ENCODE results near the gene GTPBP4. TPM values are rescaled to one million over a fixed set of nuclear protein-coding genes. Genes with fewer than 3 reads are reported as not detected.

Gene GTPBP4
- total RNA-seq, 2 experiments from 2014 or later: 50.3 to 53.7 TPM

- intact Hi-C loops (cut with DNase I, micrococcal nuclease): no loop called here
- H3K4me3 ChIP-seq (ENCODE audit: low read length): no peak overlapping the region
- no peaks in the 10 kb centered on the region for H3K4me1 Mint-ChIP-seq (ENCODE audit: low read depth)
- H3K27ac Mint-ChIP-seq: no peak overlapping the region
- CTCF ChIA-PET: no interaction called here
- POLR2A ChIA-PET: no interaction called here
- TF ChIP-seq CTCF (IDR thresholded peaks at IDR 0.05): no peak
- H3K27ac ChIP-seq (ENCODE audit: low read depth in 1 of 2, low read length in 2 of 2): no peak overlapping the region
- H3K9me3 Mint-ChIP-seq: peaks cover 6% of the 10 kb centered on the region
- peaks cover 11% of the 10 kb centered on the region for H3K36me3 Mint-ChIP-seq (ENCODE audit: low read depth)
- no peak overlapping the region for H3K4me3 Mint-ChIP-seq
- peaks cover 8% of the 10 kb centered on the region for H3K27me3 Mint-ChIP-seq
- H3K4me1 ChIP-seq (ENCODE audit: insufficient read depth, low read length): no peaks in the 10 kb centered on the region
- H3K9me3 ChIP-seq (ENCODE audit: control insufficient read depth in 1 of 2, insufficient read depth in 1 of 2, low read length in 2 of 2): peaks cover 12 to 17% of the 10 kb centered on the region in 2 experiments
- H3K36me3 ChIP-seq (ENCODE audit: insufficient read depth, low read length): no peaks in the 10 kb centered on the region
- no peaks in the 10 kb centered on the region for H3K27me3 ChIP-seq (ENCODE audit: control insufficient read depth in 1 of 2, insufficient read depth in 2 of 2, low read length in 2 of 2)
- DNase-seq: no peak
- no peak for ATAC-seq (ENCODE audit: poor library complexity)
Measured at GRCh38 chr10:974038-974784, 14.0 kb upstream of the GTPBP4 start.

GRCh38 chr10:974785-975074 is 13.5 kb upstream of the GTPBP4 start:
- H3K27me3 ChIP-seq (ENCODE audit: control insufficient read depth in 1 of 2, insufficient read depth in 2 of 2, low read length in 2 of 2): no peaks in the 10 kb centered on the region
- Mint-ChIP-seq H3K36me3 (ENCODE audit: low read depth) (peaks cover 16% of the 10 kb centered on the region), H3K9me3 (peaks cover 6% of the 10 kb centered on the region), H3K27ac (no peak overlapping the region), H3K27me3 (peaks cover 7% of the 10 kb centered on the region), H3K4me3 (no peak overlapping the region), H3K4me1 (ENCODE audit: low read depth) (no peaks in the 10 kb centered on the region)
- H3K4me1 ChIP-seq (ENCODE audit: insufficient read depth, low read length): no peaks in the 10 kb centered on the region
- no peak for TF ChIP-seq CTCF (IDR thresholded peaks at IDR 0.05)
- CTCF ChIA-PET: no interaction called here
- no peaks in the 10 kb centered on the region for H3K36me3 ChIP-seq (ENCODE audit: insufficient read depth, low read length)
- H3K9me3 ChIP-seq (ENCODE audit: control insufficient read depth in 1 of 2, insufficient read depth in 1 of 2, low read length in 2 of 2): peaks cover 17 to 22% of the 10 kb centered on the region in 2 experiments
- POLR2A ChIA-PET: no interaction called here
- intact Hi-C loops (cut with DNase I, micrococcal nuclease): no loop called here
- H3K27ac ChIP-seq (ENCODE audit: low read depth in 1 of 2, low read length in 2 of 2): no peak overlapping the region
- ATAC-seq (ENCODE audit: poor library complexity) (no peak), DNase-seq (no peak)
- H3K4me3 ChIP-seq (ENCODE audit: low read length): no peak overlapping the region

DNA sequence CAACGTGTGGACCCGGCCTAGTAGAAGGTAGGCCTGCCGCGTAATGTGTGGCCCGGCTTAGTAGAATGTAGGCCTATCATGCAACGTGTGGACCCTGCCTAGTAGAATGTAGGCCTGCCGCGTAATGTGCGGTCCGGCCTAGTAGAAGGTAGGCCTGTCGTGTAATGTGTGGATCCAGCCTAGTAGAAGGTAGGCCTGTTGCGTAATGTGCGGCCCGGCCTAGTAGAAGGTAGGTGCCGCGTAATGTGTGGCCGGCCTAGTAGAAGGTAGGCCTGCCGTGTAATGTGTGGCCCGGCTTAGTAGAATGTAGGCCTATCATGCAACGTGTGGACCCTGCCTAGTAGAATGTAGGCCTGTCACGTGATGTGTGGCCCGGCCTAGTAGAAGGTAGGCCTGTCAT is 11.9 kb upstream of the GTPBP4 start:
- CTCF ChIA-PET: no interaction called here
- Histone ChIP-seq H3K9me3 (ENCODE audit: control insufficient read depth in 1 of 2, insufficient read depth in 1 of 2, low read length in 2 of 2) (peaks cover 29 to 32% of the 10 kb centered on the region in 2 experiments), H3K4me1 (ENCODE audit: insufficient read depth, low read length) (no peaks in the 10 kb centered on the region), H3K27ac (ENCODE audit: low read depth in 1 of 2, low read length in 2 of 2) (no peak overlapping the region), H3K4me3 (ENCODE audit: low read length) (no peak overlapping the region), H3K27me3 (ENCODE audit: control insufficient read depth in 1 of 2, insufficient read depth in 2 of 2, low read length in 2 of 2) (no peaks in the 10 kb centered on the region), H3K36me3 (ENCODE audit: insufficient read depth, low read length) (no peaks in the 10 kb centered on the region)
- Mint-ChIP-seq H3K4me3 (no peak overlapping the region), H3K27ac (no peak overlapping the region), H3K36me3 (ENCODE audit: low read depth) (peaks cover 24% of the 10 kb centered on the region), H3K9me3 (peaks cover 12% of the 10 kb centered on the region), H3K27me3 (no peaks in the 10 kb centered on the region), H3K4me1 (ENCODE audit: low read depth) (no peaks in the 10 kb centered on the region)
- POLR2A ChIA-PET: no interaction called here
- ATAC-seq (ENCODE audit: poor library complexity): no peak
- no peak for DNase-seq
- intact Hi-C loops (cut with DNase I, micrococcal nuclease): no loop called here
- TF ChIP-seq CTCF (IDR thresholded peaks at IDR 0.05): no peak

Measured in CD4-positive, alpha-beta T cell (primary cell).